Gastroesophageal sphincter (tissue), 3 donors: Measurements from ENCODE around the gene CRYBB2.
"Not testable (repeated sequence)": the region's sequence is repeated elsewhere in the genome, so short reads cannot be mapped to it uniquely, and the experiment has no call there.

Experiments
- POLR2A ChIP-seq, 2 donors: fragments of 450-650 bp; IDR thresholded peaks; one replicate each; pipeline ENCODE4 v1.6.1; 2017; ENCODE audit warnings: antibody characterized with exemption in 2 of 2, mild to moderate bottlenecking in 2 of 2, moderate library complexity in 1 of 2
- TF ChIP-seq, protein P1 (sequence below), 4 experiments: fragments of 200-600 bp in 2 of 4; fragments of 450-650 bp in 2 of 4; sonication (generic) in 1 of 4; IDR thresholded peaks; one replicate each; pipeline ENCODE4 v1.5.1; 2017 to 2019; ENCODE audit warnings: antibody characterized with exemption in 4 of 4, mild to moderate bottlenecking in 2 of 4, moderate library complexity in 2 of 4

- TF ChIP-seq, protein P1, sequence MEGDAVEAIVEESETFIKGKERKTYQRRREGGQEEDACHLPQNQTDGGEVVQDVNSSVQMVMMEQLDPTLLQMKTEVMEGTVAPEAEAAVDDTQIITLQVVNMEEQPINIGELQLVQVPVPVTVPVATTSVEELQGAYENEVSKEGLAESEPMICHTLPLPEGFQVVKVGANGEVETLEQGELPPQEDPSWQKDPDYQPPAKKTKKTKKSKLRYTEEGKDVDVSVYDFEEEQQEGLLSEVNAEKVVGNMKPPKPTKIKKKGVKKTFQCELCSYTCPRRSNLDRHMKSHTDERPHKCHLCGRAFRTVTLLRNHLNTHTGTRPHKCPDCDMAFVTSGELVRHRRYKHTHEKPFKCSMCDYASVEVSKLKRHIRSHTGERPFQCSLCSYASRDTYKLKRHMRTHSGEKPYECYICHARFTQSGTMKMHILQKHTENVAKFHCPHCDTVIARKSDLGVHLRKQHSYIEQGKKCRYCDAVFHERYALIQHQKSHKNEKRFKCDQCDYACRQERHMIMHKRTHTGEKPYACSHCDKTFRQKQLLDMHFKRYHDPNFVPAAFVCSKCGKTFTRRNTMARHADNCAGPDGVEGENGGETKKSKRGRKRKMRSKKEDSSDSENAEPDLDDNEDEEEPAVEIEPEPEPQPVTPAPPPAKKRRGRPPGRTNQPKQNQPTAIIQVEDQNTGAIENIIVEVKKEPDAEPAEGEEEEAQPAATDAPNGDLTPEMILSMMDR (IDR thresholded peaks at IDR 0.05), result not testable (repeated sequence)
- TF ChIP-seq POLR2A (IDR thresholded peaks at IDR 0.05), result not testable (repeated sequence)
These were observed 60.7 kb downstream of the CRYBB2 start for GRCh38 chr22:25280118-25280517.
